HEK293 (cell line): ENCODE results near the gene SVIL.

Experiments used
- CTCF ChIA-PET: fragments of 350-600 bp; formaldehyde crosslinking; extraction: SDS; loops from one replicate; lab custom pipeline; 2021; ENCODE audit warnings: antibody characterized with exemption; lab: Yijun Ruan, JAX
- POLR2A ChIA-PET: fragments of 300-600 bp; formaldehyde crosslinking; extraction: SDS; loops from one replicate; lab custom pipeline; 2020; ENCODE audit warnings: antibody characterized with exemption, inconsistent platforms; lab: Yijun Ruan, JAX
- H3K27ac ChIP-seq: fragments of 200-500 bp; sonication (Bioruptor generic); 2 replicates; pipeline ENCODE4 v1.5.1; 2014; ENCODE audit warnings: low read depth, low read length, control low read depth, inconsistent platforms; ENCODE audit errors: extremely low read depth
- H3K36me3 ChIP-seq, 2 experiments: fragments of 200-500 bp in 1 of 2; sonication (Bioruptor generic) in 1 of 2; 1 replicate in 1 of 2; 2 replicates in 1 of 2; pipeline ENCODE4 v1.5.1; 2014 to 2017; ENCODE audit warnings: inconsistent platforms in 2 of 2, low read length in 2 of 2; ENCODE audit not compliant: control insufficient read depth in 2 of 2, insufficient read depth in 1 of 2
- H3K4me1 ChIP-seq: fragments of 200-500 bp; sonication (Bioruptor generic); 2 replicates; pipeline ENCODE4 v1.5.1; 2014; ENCODE audit warnings: mild to moderate bottlenecking, low read length, inconsistent platforms; ENCODE audit not compliant: control insufficient read depth, insufficient read depth
- H3K4me3 ChIP-seq: 2 replicates; pipeline ENCODE4 v1.5.1; 2011; ENCODE audit warnings: low read depth, mild to moderate bottlenecking, control low read depth, low read length, moderate library complexity
- H3K9me3 ChIP-seq: fragments of 200-500 bp; sonication (Bioruptor generic); 2 replicates; pipeline ENCODE4 v1.5.1; 2014; ENCODE audit warnings: low read depth, low read length, inconsistent platforms; ENCODE audit not compliant: control insufficient read depth, insufficient read depth
- EGR2 ChIP-seq: fragments of 450-650 bp; formaldehyde crosslinking; IDR thresholded peaks from 2 replicates; pipeline ENCODE4 v1.5.1; 2016; ENCODE audit warnings: low read depth, missing biosample characterization, missing genetic modification characterization
- GLI4 ChIP-seq: fragments of 450-650 bp; formaldehyde crosslinking; IDR thresholded peaks from 2 replicates; pipeline ENCODE4 v1.5.1; 2016; ENCODE audit warnings: missing biosample characterization, missing genetic modification characterization
- HOXC10 ChIP-seq: sonication (generic); formaldehyde crosslinking; IDR thresholded peaks from 2 replicates; pipeline ENCODE4 v1.8.1; 2023; ENCODE audit warnings: mild to moderate bottlenecking, missing genetic modification reagents
- OSR2 ChIP-seq: fragments of 450-650 bp; formaldehyde crosslinking; IDR thresholded peaks from 2 replicates; pipeline ENCODE4 v1.5.1; 2016; ENCODE audit warnings: missing biosample characterization, missing genetic modification characterization
- SCRT1 ChIP-seq: fragments of 450-650 bp; formaldehyde crosslinking; IDR thresholded peaks from 2 replicates; pipeline ENCODE4 v1.5.1; 2016; ENCODE audit warnings: missing biosample characterization, missing genetic modification characterization, borderline replicate concordance
- ZBTB1 ChIP-seq: fragments of 450-650 bp; formaldehyde crosslinking; IDR thresholded peaks from 2 replicates; pipeline ENCODE4 v1.5.1; 2016; ENCODE audit warnings: missing biosample characterization, missing genetic modification characterization
- ZNF214 ChIP-seq: fragments of 450-650 bp; formaldehyde crosslinking; IDR thresholded peaks from 2 replicates; pipeline ENCODE4 v1.5.1; 2017; ENCODE audit warnings: missing biosample characterization, mild to moderate bottlenecking, missing genetic modification characterization, borderline replicate concordance
- ZNF223 ChIP-seq: fragments of 450-650 bp; formaldehyde crosslinking; IDR thresholded peaks from 2 replicates; pipeline ENCODE4 v1.5.1; 2016; ENCODE audit warnings: missing biosample characterization, missing genetic modification characterization
- ZNF23 ChIP-seq: fragments of 450-650 bp; formaldehyde crosslinking; IDR thresholded peaks from 2 replicates; pipeline ENCODE4 v1.5.1; 2016; ENCODE audit warnings: missing biosample characterization, missing genetic modification characterization, borderline replicate concordance
- ZNF24 ChIP-seq: fragments of 450-650 bp; formaldehyde crosslinking; IDR thresholded peaks from 2 replicates; pipeline ENCODE4 v1.5.1; 2016; ENCODE audit warnings: missing biosample characterization, missing genetic modification characterization
- ZNF341 ChIP-seq: fragments of 450-650 bp; formaldehyde crosslinking; IDR thresholded peaks from 2 replicates; pipeline ENCODE4; 2016; ENCODE audit warnings: low read depth, missing biosample characterization, missing genetic modification characterization
- ZNF654 ChIP-seq: fragments of 450-650 bp; formaldehyde crosslinking; IDR thresholded peaks from 2 replicates; pipeline ENCODE4 v1.5.1; 2016; ENCODE audit warnings: low read depth, missing biosample characterization, missing genetic modification characterization
- ZNF664 ChIP-seq: fragments of 450-650 bp; formaldehyde crosslinking; IDR thresholded peaks from 2 replicates; pipeline ENCODE4 v1.5.1; 2016; ENCODE audit warnings: missing biosample characterization, missing genetic modification characterization
- ZNF701 ChIP-seq: fragments of 450-650 bp; formaldehyde crosslinking; IDR thresholded peaks from 2 replicates; pipeline ENCODE4 v1.5.1; 2016; ENCODE audit warnings: missing biosample characterization, missing genetic modification characterization
- ZNF747 ChIP-seq: fragments of 450-650 bp; formaldehyde crosslinking; IDR thresholded peaks from 2 replicates; pipeline ENCODE4 v1.5.1; 2016; ENCODE audit warnings: missing biosample characterization, missing genetic modification characterization
- TF ChIP-seq, protein P1 (sequence below): fragments of 450-650 bp; formaldehyde crosslinking; IDR thresholded peaks from 2 replicates; pipeline ENCODE4 v1.5.1; 2016; ENCODE audit warnings: missing biosample characterization, missing genetic modification characterization
- TF ChIP-seq, protein P2 (sequence below): fragments of 450-650 bp; formaldehyde crosslinking; IDR thresholded peaks from 2 replicates; pipeline ENCODE4 v1.5.1; 2016; ENCODE audit warnings: missing biosample characterization, missing genetic modification characterization
- TF ChIP-seq, protein P3 (sequence below): fragments of 450-650 bp; formaldehyde crosslinking; IDR thresholded peaks from 2 replicates; pipeline ENCODE4 v1.5.1; 2016; ENCODE audit warnings: missing biosample characterization, missing genetic modification characterization
- TF ChIP-seq, protein P4 (sequence below): fragments of 450-650 bp; formaldehyde crosslinking; IDR thresholded peaks from 2 replicates; pipeline ENCODE4 v1.5.1; 2016; ENCODE audit warnings: missing biosample characterization, missing genetic modification characterization
- TF ChIP-seq, protein P5 (sequence below): fragments of 450-650 bp; formaldehyde crosslinking; IDR thresholded peaks from 2 replicates; pipeline ENCODE4 v1.5.1; 2017; ENCODE audit warnings: missing biosample characterization, missing genetic modification characterization
- TF ChIP-seq, protein P6 (sequence below): fragments of 450-650 bp; formaldehyde crosslinking; IDR thresholded peaks from 2 replicates; pipeline ENCODE4; 2016; ENCODE audit warnings: missing biosample characterization, missing genetic modification characterization

SVIL gene

DNA sequence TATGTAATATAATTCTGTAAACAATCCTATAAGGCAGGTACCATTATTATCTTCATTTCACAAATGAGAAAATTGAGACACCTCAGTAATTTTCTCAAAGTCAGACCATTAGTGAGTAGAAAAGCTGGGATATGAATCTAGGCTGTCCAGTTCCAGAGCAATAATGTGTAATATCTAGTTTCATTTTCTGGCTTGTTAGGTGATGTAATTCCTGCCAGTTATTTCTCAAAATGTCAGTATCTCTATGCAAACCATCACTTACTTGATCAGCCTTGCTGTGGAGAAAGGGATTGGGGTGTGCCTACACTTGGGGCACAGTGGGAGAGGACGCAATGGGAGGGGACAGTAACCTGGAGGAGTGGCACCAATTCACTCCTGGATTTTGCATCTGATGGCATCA is 188.4 kb downstream of the SVIL start:
- POLR2A ChIA-PET = no interaction called here
- TF ChIP-seq ZNF214 = no peak
- TF ChIP-seq ZNF664 = no peak
- no peak for TF ChIP-seq EGR2 (tag by site-specific recombination)
- no peak for TF ChIP-seq SCRT1 (tag by site-specific recombination)
- no peak for TF ChIP-seq GLI4 (tag by site-specific recombination)
- TF ChIP-seq, protein P1, sequence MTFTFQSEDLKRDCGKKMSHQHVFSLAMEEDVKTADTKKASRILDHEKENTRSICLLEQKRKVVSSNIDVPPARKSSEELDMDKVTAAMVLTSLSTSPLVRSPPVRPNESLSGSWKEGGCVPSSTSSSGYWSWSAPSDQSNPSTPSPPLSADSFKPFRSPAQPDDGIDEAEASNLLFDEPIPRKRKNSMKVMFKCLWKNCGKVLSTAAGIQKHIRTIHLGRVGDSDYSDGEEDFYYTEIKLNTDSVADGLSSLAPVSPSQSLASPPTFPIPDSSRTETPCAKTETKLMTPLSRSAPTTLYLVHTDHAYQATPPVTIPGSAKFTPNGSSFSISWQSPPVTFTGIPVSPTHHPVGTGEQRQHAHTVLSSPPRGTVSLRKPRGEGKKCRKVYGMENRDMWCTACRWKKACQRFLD (tag by site-specific recombination) = no peak
- no peak for TF ChIP-seq ZNF654
- TF ChIP-seq ZNF701 = no peak
- TF ChIP-seq, all 188 proteins: peak for 0
- peaks cover 0 to 4% of the 10 kb centered on the region in 2 experiments; a peak in 1 of 3 replicates for H3K36me3 ChIP-seq
- H3K27ac ChIP-seq = no peak overlapping the region
- H3K4me1 ChIP-seq = no peaks in the 10 kb centered on the region
- H3K4me3 ChIP-seq = no peak overlapping the region
- H3K9me3 ChIP-seq = no peaks in the 10 kb centered on the region
- CTCF ChIA-PET = interaction anchor here (0.6 to 1.7 kb wide), 12 partner anchors 11 to 370 kb away, joined by 3 to 14 read pairs (median 3); no protein-coding TSS in a partner anchor

- Histone ChIP-seq H3K36me3 (no peaks in the 10 kb centered on the region; a peak in 1 of 3 replicates), H3K4me3 (no peak overlapping the region), H3K9me3 (no peaks in the 10 kb centered on the region), H3K4me1 (no peaks in the 10 kb centered on the region), H3K27ac (no peak overlapping the region)
- CTCF ChIA-PET = interaction anchor here (0.6 to 1.2 kb wide), 2 partner anchors 8 to 54 kb away, joined by 3 to 5 read pairs; no protein-coding TSS in a partner anchor
- TF ChIP-seq, protein P2, sequence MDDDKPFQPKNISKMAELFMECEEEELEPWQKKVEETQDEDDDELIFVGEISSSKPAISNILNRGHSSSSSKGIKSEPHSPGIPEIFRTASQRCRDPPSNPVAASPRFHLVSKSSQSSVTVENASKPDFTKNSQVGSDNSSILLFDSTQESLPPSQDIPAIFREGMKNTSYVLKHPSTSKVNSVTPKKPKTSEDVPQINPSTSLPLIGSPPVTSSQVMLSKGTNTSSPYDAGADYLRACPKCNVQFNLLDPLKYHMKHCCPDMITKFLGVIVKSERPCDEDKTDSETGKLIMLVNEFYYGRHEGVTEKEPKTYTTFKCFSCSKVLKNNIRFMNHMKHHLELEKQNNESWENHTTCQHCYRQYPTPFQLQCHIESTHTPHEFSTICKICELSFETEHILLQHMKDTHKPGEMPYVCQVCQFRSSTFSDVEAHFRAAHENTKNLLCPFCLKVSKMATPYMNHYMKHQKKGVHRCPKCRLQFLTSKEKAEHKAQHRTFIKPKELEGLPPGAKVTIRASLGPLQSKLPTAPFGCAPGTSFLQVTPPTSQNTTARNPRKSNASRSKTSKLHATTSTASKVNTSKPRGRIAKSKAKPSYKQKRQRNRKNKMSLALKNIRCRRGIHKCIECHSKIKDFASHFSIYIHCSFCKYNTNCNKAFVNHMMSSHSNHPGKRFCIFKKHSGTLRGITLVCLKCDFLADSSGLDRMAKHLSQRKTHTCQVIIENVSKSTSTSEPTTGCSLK (tag by site-specific recombination) = no peak
- TF ChIP-seq ZNF214 (no peak), ZNF23 (tag by site-specific recombination) (no peak), ZBTB1 (tag by site-specific recombination) (no peak)
- POLR2A ChIA-PET = no interaction called here
These were observed 190.8 kb downstream of the SVIL start for GRCh38 chr10:29443745-29444523.

DNA sequence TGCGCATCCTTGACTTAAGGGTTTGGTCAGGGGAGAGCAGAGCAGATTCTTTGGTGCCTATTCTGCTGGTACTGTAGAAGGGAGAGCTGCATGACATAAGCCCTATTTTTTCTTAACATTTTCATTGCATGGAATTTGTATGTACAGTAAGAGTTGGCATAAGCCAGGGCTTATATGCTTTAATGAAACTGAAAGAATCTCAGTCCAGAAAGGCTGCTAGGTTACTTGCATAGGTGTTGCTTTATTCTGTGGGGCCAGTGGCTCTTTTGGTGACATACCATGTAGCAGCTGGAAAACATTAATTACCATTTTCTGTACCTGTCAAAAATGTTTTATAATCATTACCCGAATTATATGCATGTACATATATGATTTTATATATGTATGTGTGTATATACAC is 193.8 kb downstream of the SVIL start:
- ChIA-PET POLR2A (no interaction called here), CTCF (interaction anchor here (0.6 to 1.9 kb wide), 5 partner anchors 8 to 150 kb away, joined by 3 to 14 read pairs (median 3); no protein-coding TSS in a partner anchor)
- TF ChIP-seq, protein P3, sequence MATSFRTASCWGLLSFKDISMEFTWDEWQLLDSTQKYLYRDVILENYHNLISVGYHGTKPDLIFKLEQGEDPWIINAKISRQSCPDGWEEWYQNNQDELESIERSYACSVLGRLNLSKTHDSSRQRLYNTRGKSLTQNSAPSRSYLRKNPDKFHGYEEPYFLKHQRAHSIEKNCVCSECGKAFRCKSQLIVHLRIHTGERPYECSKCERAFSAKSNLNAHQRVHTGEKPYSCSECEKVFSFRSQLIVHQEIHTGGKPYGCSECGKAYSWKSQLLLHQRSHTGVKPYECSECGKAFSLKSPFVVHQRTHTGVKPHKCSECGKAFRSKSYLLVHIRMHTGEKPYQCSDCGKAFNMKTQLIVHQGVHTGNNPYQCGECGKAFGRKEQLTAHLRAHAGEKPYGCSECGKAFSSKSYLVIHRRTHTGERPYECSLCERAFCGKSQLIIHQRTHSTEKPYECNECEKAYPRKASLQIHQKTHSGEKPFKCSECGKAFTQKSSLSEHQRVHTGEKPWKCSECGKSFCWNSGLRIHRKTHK (tag by site-specific recombination) = no peak
- TF ChIP-seq, protein P4, sequence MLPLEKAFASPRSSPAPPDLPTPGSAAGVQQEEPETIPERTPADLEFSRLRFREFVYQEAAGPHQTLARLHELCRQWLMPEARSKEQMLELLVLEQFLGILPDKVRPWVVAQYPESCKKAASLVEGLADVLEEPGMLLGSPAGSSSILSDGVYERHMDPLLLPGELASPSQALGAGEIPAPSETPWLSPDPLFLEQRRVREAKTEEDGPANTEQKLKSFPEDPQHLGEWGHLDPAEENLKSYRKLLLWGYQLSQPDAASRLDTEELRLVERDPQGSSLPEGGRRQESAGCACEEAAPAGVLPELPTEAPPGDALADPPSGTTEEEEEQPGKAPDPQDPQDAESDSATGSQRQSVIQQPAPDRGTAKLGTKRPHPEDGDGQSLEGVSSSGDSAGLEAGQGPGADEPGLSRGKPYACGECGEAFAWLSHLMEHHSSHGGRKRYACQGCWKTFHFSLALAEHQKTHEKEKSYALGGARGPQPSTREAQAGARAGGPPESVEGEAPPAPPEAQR (tag by site-specific recombination) = no peak
- TF ChIP-seq HOXC10 (CRISPR knock-in tag) = no peak
- TF ChIP-seq ZNF24 (tag by site-specific recombination) = no peak
- TF ChIP-seq ZNF341 (tag by site-specific recombination) = no peak
- no peak for TF ChIP-seq OSR2 (tag by site-specific recombination)
- no peak for TF ChIP-seq ZNF223
- TF ChIP-seq ZNF747 = no peak
- TF ChIP-seq, protein P5, sequence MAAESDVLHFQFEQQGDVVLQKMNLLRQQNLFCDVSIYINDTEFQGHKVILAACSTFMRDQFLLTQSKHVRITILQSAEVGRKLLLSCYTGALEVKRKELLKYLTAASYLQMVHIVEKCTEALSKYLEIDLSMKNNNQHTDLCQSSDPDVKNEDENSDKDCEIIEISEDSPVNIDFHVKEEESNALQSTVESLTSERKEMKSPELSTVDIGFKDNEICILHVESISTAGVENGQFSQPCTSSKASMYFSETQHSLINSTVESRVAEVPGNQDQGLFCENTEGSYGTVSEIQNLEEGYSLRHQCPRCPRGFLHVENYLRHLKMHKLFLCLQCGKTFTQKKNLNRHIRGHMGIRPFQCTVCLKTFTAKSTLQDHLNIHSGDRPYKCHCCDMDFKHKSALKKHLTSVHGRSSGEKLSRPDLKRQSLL (tag by site-specific recombination) = no peak
- TF ChIP-seq, protein P6, sequence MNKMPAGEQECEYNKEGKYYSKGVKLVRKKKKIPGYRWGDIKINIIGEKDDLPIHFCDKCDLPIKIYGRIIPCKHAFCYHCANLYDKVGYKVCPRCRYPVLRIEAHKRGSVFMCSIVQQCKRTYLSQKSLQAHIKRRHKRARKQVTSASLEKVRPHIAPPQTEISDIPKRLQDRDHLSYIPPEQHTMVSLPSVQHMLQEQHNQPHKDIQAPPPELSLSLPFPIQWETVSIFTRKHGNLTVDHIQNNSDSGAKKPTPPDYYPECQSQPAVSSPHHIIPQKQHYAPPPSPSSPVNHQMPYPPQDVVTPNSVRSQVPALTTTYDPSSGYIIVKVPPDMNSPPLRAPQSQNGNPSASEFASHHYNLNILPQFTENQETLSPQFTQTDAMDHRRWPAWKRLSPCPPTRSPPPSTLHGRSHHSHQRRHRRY (tag by site-specific recombination) = no peak
- TF ChIP-seq ZNF664 = no peak
- no peaks in the 10 kb centered on the region; a peak in 1 of 3 replicates for H3K36me3 ChIP-seq
- H3K4me3 ChIP-seq = no peak overlapping the region
- H3K27ac ChIP-seq = no peak overlapping the region
- no peaks in the 10 kb centered on the region; the same call in 1 of the 2 replicates for H3K9me3 ChIP-seq
- no peaks in the 10 kb centered on the region for H3K4me1 ChIP-seq
